Stimulated activated CD8-positive, alpha-beta memory T cell treated with anti-CD3 and anti-CD28 coated beads, Interleukin-15, amount 100 ng/mL, for 4 hours (primary cell): ENCODE results near the gene PLEKHA3.
"Not testable (repeated sequence)": the region's sequence is repeated elsewhere in the genome, so short reads cannot be mapped to it uniquely, and the experiment has no call there.

ENCODE experiments used
- DNase-seq, 2 donors: peaks; one replicate each; pipeline ENCODE4 v3.0.0-alpha.2; 2020; ENCODE audit warnings: low read depth in 2 of 2

Gene PLEKHA3

DNA sequence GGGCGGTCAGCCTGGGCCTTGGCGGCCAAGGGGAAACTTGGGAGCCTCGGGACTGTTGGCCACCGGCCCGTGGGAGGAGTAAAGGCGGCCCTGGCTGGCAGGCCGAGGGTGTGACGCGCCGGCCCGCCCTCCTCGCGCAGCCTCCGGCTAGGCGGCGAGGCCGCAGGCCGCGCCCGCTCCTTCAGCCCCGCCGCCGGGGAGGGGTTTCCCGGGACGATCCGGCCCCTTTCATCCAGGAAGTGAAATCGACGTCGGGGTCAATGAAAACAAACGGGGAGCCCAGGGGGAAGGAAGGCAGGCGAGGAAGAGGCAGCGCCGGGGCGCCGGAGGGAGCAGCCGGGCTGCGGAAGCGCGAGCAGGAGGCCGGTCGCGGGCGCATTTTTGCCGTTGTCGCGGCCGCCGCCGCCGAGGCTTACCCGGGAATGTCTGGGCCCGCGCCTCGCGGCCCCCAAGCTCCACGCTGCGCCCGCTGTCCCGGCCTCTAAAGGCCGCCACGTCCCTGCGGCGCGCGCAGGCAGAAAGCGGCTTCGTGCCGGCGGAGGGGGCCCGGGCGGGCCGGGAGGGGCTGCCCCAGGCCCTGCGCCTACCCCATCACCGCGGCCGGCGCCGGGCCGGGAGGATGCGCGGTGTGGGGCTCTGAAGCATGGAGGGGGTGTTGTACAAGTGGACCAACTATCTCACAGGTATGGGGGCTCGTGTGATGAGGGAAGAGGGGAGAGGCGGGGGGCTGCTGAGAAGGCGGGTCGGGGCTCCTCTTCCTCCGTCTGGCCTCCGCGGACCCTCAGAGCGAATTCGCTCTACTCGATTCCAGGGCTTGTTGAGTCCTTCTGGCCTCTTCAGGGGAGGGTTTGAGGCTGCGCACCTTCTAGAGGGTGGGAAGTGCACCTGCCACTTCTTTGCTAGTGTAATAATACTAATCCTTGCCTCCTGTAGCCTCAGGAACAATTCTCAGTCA, at the start of gene PLEKHA3:
TSS of gene PLEKHA3 (plus strand) at position 231 of the 955 bp plus-strand sequence. CDS start at position 644, 413 bp downstream.
- peak; percentile 46 to 57 for DNase-seq

DNA sequence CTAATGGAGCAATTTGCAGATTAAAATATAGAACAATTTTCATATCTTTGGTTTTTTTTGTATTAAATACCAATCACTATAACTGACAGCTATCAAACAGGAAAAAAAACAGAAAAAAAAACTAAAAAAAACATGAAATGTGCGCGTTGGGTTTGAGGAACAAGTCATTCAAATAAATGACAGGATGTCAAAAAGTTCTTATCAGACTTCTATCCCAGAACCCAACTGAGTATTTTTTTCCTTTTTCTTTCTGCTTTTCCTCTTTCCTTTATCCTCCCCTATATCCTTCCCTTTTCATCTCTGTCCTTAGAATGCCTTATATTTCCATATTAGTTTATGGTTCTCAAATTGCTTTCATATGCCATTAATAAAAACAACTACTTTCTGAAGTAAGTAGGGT, 43.6 kb upstream of the PLEKHA3 start:
- no peak for DNase-seq

DNA sequence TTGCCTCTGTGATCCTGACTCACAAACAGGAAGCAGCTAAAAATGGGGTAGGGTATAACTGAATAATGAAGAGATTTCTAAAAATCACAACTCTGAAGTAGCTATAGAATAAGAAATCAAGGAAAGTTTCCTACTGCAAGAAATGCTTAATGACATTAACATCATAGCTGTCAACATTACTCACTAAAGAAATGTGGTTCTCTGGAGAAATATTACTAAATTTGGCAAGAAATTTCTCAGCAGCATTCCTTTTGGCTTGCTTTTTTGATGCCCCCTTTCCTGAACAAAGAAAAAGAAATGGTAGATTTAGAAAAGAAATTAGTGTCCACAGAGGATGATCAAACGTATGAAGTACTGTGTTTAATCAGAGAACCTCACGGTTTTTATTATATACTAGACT, 38.8 kb upstream of the PLEKHA3 start:
- DNase-seq: no peak

DNA sequence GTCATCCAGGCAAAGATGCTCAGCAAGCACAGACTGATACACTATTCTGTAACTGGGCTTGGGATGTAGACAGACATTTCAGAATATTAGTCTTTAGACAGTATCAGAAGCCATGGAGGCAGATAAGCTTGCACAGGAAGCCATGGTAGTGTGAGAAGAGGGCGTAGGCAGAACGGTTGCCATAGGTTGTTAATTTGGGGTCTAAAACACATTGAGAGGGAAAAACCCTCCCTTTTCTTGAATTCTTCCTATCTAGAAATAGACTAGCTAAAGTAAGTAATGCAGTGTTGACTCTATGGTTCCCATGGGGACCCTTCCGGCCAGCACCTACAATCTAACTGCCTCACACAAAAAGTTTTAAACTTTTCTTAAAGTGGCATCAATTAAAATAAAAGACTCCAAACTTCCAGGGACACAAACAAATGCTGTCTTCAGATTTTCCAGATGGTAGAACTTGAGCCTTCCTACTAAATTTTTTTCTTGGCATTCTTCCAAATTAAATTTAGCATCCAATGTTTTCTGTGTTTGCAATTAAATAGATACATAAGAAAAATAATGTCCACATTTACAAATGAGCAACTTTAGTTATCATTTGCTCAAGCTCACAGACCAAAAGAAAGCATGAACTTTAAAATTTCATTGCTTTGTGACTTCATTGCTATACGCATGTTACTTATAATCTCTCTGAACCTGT, 31.1 kb upstream of the PLEKHA3 start:
- DNase-seq: no peak

DNA sequence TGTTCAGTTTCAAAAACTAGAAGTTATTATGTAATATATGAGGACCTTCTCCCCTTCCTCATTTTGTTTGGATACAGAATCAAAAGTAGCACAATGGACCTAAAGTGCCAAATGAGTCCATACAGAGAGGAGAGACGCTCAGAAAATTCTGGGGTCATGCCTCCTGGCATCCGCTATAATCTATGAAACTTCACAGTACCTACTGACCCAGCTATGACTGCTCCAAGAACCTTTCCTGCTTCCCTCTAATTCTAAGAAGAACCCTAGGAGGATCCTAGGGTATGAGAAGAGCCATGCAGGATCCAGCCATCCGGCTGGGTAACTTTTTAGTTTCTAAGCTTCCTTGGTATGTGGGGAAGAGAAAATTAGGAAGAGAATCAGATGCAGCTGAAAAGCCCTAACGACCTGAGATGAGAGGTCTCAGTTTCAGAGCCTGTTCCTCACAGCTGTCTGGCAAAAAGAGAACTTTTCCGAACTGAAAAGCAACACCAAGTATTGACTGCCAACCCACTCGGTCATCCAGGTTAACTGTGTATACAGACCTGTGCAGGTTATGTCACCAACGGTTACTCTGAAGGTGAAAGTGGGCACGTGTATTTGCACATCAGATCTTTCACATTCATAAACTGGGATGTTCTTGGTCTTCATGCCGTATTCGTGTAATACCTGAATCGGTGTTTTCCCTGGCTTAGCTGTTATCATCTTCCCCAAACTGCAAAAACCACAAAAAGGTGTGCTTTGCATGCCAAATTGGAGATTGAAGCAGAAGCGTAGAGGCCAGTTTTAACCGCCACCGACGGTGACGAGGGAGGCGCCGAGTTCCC, 30.3 kb upstream of the PLEKHA3 start:
- no peak for DNase-seq

DNA sequence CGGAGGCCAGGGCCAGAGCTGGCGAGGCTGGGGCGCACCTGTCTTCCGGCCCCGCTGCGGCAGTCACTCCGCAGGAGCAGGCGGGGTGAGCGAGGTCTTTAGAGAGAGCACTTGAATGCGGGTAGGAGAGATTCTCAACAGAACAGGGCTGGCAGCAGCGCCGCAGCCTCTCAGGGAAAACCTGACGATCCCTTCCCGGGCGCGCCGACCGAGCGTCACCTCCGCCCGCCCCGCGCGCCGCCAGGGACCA, 29.8 kb upstream of the PLEKHA3 start:
- no peak for DNase-seq

DNA sequence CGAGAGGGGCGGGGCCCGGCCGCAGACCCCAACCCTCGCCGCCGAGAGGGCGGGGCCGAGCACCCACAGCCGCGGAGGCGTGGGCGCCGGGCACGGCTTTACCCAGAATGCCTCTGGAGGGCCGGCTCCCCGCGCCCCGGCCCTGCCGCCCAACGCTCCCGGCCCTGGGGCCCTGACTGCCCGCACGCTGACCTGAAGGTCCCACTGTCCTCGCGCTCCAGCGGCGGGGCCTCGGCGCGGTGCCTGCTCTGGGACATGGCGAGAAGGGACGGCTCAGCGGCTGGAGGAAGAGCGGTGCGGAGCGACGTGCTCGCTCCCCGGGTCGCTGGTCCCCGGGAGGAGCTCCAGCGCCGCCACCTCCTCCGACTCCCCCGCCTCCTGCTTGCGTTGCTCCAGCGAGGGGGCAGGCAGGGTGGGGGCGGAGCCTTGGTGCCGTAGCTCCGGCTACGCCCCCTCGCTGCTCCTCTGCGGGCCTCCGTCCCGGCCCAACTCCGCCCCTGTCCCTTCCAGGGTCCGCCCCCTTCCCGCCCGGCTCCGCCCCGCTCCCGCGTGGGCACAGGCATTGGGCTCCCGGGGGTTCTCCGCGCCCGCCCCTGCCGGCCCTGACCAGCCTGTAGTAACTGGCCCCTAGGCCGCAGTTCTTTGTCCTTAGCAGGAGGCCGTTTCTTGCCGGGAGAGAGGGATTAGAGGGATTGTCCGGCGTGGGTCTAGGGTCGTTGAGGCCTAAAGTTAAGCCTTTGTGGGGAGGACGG, 29.3 kb upstream of the PLEKHA3 start, which contains the start of the genes PJVK and PRKRA:
TSS of gene PJVK (plus strand) at position 605 of the 752 bp plus-strand sequence. CDS start 2,032 bp downstream, outside the sequence.
TSS of gene PRKRA (minus strand) at position 402 of the 752 bp plus-strand sequence. CDS start at position 257, 145 bp downstream.
- DNase-seq: peak; percentile 92 to 94

DNA sequence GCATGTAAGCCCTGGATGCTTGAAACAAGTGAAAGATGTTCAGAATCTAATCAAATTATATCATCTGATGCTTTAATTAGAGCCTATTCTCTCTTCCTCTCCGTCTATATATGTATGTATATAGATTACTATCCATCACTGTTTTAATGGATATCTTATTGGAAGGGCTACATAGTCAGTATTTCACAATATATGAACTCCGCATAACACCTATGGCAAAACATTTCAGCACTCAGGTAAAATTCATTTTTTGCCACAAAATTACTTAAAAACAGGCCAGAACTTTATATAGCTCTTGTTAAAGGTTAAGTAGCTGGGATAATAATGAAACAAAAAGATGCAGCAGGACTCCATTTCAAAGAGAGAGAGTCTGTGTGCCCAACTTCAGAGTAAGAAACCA, 27.9 kb upstream of the PLEKHA3 start:
- no peak for DNase-seq

DNA sequence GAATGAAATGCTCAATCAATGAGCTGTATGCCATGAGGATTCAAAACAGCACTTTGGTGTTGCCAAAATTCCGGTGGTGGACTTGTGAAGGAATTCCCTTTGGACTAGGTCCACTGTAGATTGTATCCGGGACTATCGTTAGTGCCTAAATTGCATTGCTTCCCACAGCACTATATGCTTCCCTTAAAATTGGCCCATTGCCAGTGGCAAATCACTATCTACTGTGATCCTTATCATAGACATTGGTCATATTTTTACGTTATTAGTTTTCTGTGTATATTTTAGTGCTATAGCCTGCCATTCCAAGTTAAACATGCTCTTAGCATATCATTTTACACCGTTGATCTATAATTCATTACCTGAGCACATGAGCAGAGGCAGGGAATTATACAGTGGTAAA, 27.4 kb upstream of the PLEKHA3 start:
- no peak for DNase-seq

DNA sequence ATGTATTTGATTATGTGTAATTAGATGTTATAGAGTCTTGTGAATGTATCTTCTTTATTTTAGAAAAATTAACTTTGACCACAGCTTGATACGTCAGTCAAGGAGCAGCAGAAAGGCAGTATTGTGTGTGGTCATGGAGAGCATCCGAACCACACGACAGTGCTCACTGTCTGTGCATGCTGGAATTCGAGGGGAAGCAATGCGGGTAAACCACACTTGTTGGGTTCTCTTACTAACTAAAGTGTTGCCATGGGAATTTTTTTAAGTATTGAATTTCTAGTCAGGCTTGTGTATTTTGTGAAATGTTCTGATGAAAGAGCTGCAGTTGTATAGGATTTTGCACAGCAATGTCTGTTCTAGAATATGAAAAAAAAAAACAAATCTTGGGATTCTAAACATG, 24.3 kb upstream of the PLEKHA3 start:
- no peak for DNase-seq

DNA sequence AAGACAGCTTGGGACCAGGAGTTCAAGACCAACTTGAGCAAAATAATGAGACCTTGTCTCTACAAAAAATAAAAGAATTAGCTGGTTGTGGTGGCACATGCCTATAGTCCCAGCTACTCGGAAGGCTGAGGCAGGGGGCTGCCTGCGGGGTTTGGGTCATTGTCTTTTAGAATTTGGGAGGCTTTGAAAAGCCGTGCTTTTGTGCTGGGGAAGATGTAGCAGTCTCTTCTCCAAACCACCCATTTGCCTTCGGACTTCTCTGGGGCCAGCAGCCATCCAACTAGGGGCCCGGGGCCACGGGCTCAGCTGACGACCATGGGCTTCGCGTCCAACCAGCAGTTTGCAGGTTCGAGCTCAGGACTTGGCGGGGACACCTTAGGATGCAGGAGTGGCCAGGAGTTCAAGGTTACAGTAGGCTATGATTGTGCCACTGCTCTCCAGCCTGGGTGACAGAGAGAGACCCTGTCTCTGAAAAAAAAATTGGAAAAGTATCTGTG, 22.8 kb upstream of the PLEKHA3 start:
- DNase-seq: no peak

DNA sequence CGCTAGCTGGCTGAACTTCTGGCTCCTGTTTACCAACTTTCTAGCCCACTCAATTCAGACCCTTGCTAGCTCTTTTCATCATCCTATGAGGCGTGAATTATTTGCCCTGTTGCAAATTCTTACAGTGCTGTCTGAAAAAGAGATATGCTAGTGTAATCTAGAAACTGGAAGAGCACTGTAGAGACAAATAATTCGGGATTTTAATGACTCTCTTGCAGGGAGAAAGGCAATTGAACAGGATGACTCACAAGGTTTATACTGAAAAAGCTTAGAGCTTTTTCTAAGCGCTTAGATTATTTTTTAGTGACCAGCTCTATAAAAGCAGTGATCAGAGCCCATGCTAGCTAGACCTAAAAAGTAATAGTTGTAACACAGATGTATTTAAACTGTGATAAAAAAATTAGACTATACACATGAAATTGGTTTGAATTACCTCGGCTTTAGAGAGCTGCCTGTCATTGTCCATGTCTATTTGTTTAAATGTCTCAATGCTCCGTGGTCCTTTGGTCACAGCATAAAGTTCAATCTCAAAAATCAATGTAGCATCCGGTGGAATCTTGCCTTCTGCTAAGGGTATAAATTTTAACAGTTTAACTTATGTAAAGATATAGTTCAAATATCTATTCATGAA, 10.9 kb upstream of the PLEKHA3 start:
- no peak for DNase-seq

DNA sequence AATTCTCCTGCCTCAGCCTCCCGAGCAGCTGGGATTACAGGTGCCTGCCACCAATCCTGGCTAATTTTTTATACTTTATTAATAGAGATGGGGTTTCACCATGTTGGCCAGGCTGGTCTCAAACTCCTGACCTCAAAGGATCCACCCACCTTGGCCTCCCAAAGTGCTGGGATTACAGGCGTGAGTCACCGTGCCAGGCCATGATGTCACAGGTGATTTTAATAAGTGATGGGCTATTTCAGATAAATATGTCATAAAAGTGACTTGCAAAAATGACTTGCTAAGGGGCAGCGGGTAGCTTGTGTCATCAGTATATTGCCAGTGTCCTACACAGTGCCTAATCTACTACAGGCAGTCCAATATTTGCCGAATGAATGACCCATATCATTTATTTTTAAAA, 8.9 kb upstream of the PLEKHA3 start:
- not testable (repeated sequence) for DNase-seq

DNA sequence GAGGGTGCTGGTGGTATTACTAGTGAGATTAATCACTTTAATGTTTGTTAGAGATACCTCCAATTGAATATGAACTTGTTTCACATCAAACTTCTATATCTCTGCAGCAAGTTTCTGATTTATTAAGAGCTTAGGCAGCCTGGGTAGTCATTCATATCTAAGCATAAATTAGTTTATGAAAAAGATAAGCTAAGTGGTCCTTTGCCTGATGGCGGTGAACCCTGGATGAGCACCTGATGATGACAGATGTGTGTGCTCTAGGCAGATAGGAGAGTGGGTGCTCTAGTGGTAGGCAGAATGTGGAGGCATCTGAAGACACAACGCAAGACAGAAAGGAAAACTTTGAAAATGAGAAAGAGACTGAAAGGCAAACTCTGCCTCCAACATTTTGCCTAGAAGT, 6.9 kb upstream of the PLEKHA3 start:
- DNase-seq: no peak

DNA sequence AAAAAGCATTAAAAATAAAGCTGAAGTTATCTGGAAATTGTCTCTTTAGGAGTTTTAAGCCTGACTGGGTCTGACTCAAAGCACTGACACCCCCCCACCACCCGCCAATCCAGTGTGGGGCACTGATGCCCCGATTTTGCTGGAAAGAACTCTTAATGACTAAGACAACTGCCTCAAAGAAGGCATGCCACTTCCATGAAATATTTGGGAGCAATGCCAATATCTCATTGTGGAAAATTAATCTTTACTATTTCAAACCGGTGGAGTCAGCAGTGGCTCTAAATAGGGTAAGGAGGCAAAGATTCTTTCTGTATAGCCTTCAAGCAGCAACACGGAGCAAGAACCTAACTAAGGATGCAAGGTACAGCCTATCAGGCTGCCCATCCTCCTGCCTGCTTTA, 6.3 kb upstream of the PLEKHA3 start:
- DNase-seq: no peak

DNA sequence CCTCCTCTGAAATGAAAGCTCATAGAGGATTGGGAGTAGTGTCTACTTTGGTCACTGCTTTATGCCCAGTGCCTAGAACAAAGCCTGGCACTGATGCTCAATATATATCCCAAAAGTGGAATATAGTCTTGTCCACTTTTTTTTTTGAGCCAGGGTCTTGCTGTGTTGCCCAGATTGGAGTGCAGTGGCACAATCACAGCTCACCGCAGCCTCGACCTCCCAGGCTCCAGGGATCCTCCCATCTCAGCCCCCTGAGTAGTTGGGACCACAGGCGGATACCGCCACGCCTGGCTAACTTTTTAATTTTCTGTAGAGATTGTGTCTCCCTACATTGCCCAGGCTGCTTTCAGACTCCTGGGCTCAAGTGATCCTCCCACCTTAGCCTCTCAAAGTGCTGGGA, 5.7 kb upstream of the PLEKHA3 start:
- DNase-seq: no peak

DNA sequence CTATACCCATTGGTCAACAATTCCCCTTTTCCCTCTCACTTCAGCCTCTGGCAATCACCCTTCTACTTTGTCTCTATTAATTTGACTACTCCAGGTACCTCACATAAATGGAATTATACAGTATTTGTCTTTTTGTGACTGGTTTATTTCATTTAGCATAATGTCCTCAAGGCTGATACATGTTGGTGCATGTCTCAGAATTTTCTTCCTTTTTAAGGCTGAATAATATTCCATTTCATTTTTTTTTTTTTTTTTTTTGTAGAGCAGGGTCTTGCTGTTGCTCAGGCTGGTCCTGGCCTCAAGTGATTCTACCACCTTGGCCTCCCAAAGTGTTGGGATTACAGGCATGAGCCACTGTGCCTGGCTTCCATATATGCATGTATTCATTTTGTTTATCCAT, 3.8 kb upstream of the PLEKHA3 start:
- no peak for DNase-seq

DNA sequence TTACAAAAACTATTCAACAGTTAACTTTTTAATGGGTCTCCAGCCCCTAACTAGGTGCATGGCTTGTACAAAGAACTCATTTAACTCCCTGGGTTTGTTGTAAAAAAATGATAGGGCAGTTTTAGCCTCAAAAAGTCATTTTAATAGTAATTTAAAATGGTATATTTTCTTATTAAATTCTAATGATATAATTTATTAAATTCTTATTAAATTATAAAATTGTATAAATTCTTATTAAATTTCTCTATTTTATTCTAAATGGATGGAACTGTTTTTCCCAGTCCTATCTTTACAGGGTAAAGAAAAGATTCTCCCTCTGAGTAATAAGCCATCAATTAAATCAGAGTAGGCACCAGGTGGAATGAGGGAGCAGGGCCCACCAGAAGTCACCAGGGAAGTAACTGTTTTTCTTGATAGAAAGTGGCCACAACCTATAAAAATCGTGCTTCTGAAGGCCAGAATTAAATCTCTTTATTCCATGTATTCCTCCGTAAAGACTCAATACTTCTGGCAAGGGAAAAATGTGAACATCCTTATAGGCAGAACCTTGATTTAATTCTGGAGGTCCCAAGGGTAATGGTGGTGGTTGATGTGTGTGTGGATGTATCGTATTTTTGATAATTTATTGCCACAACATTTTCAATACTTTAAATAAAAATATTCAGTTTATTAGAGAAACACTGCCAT, 2.7 kb upstream of the PLEKHA3 start:
- no peak for DNase-seq

DNA sequence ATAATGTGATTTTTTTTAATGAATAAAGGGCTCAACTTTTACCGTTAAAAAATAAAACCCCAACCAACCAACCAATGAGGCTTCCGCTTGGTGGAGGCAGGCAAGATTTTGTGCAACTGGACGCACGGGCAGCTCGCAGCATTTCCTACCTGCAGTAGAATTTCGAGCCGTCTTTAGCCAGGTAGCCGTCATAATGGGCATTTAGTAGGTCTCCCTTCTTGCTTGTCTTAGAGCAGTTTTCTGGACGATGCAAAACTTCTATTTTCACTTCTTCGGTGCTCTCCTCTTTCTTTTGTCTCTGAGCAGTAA, 2.2 kb upstream of the PLEKHA3 start:
- DNase-seq: no peak
